ENCODE data around the gene OPA3. TPM values are rescaled to one million over a fixed set of nuclear protein-coding genes. Genes with fewer than 3 reads are reported as not detected.

The OPA3 gene
- total RNA-seq, 1 donor from 2014 or later: 6.6 TPM

GRCh38 chr19:45497791-45498190 is 86.8 kb downstream of the OPA3 start:
- no peak for TF ChIP-seq POLR2AphosphoS5 (IDR thresholded peaks at IDR 0.05; ENCODE audit: insufficient read depth in 1 of 2, low read depth in 1 of 2)
- TF ChIP-seq, protein P1, sequence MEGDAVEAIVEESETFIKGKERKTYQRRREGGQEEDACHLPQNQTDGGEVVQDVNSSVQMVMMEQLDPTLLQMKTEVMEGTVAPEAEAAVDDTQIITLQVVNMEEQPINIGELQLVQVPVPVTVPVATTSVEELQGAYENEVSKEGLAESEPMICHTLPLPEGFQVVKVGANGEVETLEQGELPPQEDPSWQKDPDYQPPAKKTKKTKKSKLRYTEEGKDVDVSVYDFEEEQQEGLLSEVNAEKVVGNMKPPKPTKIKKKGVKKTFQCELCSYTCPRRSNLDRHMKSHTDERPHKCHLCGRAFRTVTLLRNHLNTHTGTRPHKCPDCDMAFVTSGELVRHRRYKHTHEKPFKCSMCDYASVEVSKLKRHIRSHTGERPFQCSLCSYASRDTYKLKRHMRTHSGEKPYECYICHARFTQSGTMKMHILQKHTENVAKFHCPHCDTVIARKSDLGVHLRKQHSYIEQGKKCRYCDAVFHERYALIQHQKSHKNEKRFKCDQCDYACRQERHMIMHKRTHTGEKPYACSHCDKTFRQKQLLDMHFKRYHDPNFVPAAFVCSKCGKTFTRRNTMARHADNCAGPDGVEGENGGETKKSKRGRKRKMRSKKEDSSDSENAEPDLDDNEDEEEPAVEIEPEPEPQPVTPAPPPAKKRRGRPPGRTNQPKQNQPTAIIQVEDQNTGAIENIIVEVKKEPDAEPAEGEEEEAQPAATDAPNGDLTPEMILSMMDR (IDR thresholded peaks at IDR 0.05): no peak
- TF ChIP-seq POLR2A (IDR thresholded peaks at IDR 0.05): no peak
- Histone ChIP-seq H3K4me1 (peaks cover 47% of the 10 kb centered on the region), H3K27me3 (no peaks in the 10 kb centered on the region), H3K36me3 (no peaks in the 10 kb centered on the region), H3K4me3 (no peak overlapping the region), H3K27ac (no peak overlapping the region), H3K9me3 (no peaks in the 10 kb centered on the region)
- intact Hi-C loops (cut with DNase I): no loop called here
- DNase-seq (ENCODE audit: extremely low spot score in 2 of 2): no peak

DNA sequence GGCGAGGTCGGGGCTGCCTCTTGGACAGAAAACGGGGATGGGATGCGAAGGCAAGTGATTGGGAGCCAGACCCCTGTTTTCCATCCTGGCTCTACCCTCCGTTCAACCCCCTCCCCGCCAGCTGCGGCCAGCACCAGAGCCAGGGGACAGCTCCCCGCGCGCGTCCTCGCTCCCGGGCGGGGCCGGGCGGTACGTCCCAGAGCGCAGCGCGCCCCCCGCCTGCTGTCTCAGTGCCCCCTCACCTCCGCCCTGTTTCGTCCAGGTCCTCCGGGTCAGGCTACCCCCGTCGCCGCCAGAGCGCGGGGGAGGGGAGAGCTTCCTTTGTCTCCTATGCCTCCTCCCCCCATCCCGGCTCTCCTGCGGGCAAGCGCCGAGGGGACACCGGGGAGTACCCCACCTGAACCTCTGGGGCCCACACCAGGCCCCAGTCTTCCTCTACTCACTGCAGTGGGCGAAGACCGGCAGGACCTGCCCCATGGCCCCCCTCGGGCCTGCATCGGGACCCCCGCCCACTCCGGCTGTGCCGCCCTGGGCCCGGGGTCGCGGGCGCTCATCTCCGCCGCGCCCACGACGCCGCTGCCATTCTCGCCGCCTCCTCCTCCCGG is 88.2 kb downstream of the OPA3 start:
- Histone ChIP-seq H3K27ac (peak overlapping the region; percentile 46), H3K27me3 (no peaks in the 10 kb centered on the region), H3K4me3 (peak overlapping the region; percentile 75 to 82), H3K36me3 (no peaks in the 10 kb centered on the region), H3K9me3 (no peaks in the 10 kb centered on the region), H3K4me1 (peaks cover 52% of the 10 kb centered on the region)
- intact Hi-C loops (cut with DNase I): no loop called here
- DNase-seq (ENCODE audit: extremely low spot score in 2 of 2): no peak
- TF ChIP-seq, protein P1 (IDR thresholded peaks at IDR 0.05): no peak
- TF ChIP-seq POLR2A (IDR thresholded peaks at IDR 0.05): no peak
- TF ChIP-seq POLR2AphosphoS5 (IDR thresholded peaks at IDR 0.05; ENCODE audit: insufficient read depth in 1 of 2, low read depth in 1 of 2): peak in 1 of 2 donors; percentile 4

- intact Hi-C loops (cut with DNase I): no loop called here
- Histone ChIP-seq H3K4me1 (peaks cover 52% of the 10 kb centered on the region), H3K27ac (no peak overlapping the region), H3K36me3 (no peaks in the 10 kb centered on the region), H3K4me3 (no peak overlapping the region), H3K9me3 (no peaks in the 10 kb centered on the region), H3K27me3 (no peaks in the 10 kb centered on the region)
- TF ChIP-seq POLR2AphosphoS5 (IDR thresholded peaks at IDR 0.05; ENCODE audit: insufficient read depth in 1 of 2, low read depth in 1 of 2): no peak
- TF ChIP-seq, protein P1 (IDR thresholded peaks at IDR 0.05): no peak
- TF ChIP-seq POLR2A (IDR thresholded peaks at IDR 0.05): no peak
- no peak for DNase-seq (ENCODE audit: extremely low spot score in 2 of 2)
These were observed 89.4 kb downstream of the OPA3 start for GRCh38 chr19:45495178-45495577.

DNA sequence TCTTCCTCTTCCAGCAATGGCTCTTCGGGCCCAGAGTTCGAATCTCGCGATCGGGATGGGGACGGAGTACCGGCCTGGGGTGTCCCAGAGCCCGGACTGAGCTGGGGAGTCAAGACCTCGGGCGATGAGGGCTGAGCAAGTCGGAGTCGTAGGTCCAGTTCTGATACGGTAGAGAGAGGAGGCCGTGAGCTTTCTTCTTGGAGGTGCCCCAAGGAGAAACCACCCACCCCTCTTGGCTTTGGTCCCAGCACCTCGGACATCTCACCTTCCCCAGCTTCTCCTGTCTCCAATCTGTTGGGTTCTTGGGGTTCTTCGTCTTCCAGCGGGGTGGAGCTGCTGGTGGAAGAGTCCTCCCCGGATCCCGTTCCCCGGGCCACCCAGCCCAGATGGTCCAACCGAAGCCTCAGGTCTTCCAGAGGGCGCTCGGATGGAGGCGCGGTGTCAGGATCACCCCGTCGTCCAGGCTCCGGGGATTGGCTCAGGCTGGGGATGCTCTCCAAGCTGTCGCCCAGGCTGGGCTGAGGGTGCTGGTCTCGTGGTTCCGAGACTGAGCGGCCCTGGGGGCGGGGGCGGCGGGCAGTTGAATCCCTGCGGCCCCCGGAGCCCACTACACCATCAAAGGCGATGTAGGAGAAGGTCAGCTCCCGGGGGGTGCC is 90.2 kb downstream of the OPA3 start:
- H3K27me3 ChIP-seq: no peaks in the 10 kb centered on the region
- no peak for DNase-seq (ENCODE audit: extremely low spot score in 2 of 2)
- H3K4me1 ChIP-seq: peaks cover 48% of the 10 kb centered on the region
- TF ChIP-seq, protein P1 (IDR thresholded peaks at IDR 0.05): no peak
- TF ChIP-seq POLR2AphosphoS5 (IDR thresholded peaks at IDR 0.05; ENCODE audit: insufficient read depth in 1 of 2, low read depth in 1 of 2) (no peak), POLR2A (IDR thresholded peaks at IDR 0.05) (no peak)
- no peaks in the 10 kb centered on the region for H3K36me3 ChIP-seq
- H3K4me3 ChIP-seq: no peak overlapping the region
- intact Hi-C loops (cut with DNase I): no loop called here
- no peak overlapping the region for H3K27ac ChIP-seq
- no peaks in the 10 kb centered on the region for H3K9me3 ChIP-seq
